ENCODE data around the gene CGAS.

- TF ChIP-seq, protein P1, sequence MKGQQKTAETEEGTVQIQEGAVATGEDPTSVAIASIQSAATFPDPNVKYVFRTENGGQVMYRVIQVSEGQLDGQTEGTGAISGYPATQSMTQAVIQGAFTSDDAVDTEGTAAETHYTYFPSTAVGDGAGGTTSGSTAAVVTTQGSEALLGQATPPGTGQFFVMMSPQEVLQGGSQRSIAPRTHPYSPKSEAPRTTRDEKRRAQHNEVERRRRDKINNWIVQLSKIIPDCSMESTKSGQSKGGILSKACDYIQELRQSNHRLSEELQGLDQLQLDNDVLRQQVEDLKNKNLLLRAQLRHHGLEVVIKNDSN (IDR thresholded peaks at IDR 0.05): no peak
- TF ChIP-seq YY1 (IDR thresholded peaks at IDR 0.05; ENCODE audit: low read depth) (no peak), FOXM1 (IDR thresholded peaks at IDR 0.05; ENCODE audit: borderline replicate concordance, low read depth) (no peak)
Measured at GRCh38 chr6:73421534-73421933, 30.6 kb downstream of the CGAS start.
